Right ventricle myocardium inferior (tissue), 1 donor: ENCODE measurements around the gene TBCA. TPM values are rescaled to one million over a fixed set of nuclear protein-coding genes. Genes with fewer than 3 reads are reported as not detected.
A peak's percentile ranks its signal among the peaks of the same experiment; 100 is the strongest.
"Not testable (repeated sequence)": the region's sequence is repeated elsewhere in the genome, so short reads cannot be mapped to it uniquely, and the experiment has no call there.

Experiments
- ATAC-seq: fragments of 200-7000 bp; cut with Tn5 transposase; one replicate; pipeline ENCODE4 v1.9.1; 2020; ENCODE audit warnings: mild to moderate bottlenecking, moderate library complexity
- DNase-seq: peaks from one replicate; pipeline ENCODE4 v3.0.0; 2021; ENCODE audit errors: missing footprints
- intact Hi-C: fragments of 100-400 bp; cut with DNase I; formaldehyde crosslinking; loops from one replicate; pipeline ENCODE4 v1.11.0; 2022
- total RNA-seq: library from RNA; stranded (reverse); fragmentation: NEBNext Ultra II Directional; extraction: Animal tissue kit (Norgen Biotek cat#: 25700); gene quantifications from one replicate; pipeline ENCODE4 v1.2.1, GENCODE V29; 2021
- donor health status: DM: no; HTN: yes; CAD: no; lungs with severe emphysema.

The TBCA gene
- total RNA-seq, 1 donor from 2014 or later = 122 TPM

DNA sequence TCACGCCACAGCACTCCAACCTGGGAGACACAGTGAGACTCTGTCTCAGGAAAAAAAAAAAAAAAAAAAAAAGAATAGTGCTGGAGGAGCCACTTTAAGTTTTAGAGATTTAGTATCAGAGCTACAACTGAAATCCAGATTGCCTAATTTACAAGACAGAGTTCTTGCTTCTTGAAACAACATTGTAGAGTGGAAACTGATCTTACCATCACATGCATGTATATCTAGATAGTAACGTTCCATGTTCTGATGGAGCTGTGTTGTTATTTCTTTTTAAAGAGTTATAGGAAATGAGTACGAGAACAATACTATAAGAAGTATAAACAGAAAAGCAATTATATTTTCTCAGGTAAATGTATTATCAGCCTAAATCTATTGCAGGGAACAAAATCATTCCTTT, 48.9 kb downstream of the TBCA start:
- no peak for DNase-seq
- intact Hi-C loops = no loop called here

DNA sequence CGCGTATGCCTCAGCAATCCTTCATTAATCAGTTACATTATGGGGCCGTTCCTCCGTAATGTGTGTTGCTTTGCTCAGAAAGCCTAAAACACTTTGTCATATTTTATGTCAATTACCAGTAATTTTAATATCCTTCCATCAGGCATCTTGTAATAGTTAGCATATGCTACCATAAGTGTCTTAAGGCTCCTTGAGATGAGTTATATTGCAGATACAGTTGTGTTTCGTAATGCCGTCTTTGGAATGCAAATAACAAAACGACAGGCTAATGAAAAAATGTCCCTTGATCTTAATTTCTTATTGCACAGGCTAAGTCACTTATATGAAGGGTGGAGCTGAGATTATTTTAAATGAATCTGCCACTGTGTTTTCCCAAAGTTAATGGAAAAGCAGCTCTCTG, 50.5 kb downstream of the TBCA start:
- intact Hi-C loops = no loop called here
- DNase-seq (no peak), ATAC-seq (no peak)

More for the DNA sequence above, 48.9 kb downstream of the TBCA start:
- no peak for ATAC-seq

DNA sequence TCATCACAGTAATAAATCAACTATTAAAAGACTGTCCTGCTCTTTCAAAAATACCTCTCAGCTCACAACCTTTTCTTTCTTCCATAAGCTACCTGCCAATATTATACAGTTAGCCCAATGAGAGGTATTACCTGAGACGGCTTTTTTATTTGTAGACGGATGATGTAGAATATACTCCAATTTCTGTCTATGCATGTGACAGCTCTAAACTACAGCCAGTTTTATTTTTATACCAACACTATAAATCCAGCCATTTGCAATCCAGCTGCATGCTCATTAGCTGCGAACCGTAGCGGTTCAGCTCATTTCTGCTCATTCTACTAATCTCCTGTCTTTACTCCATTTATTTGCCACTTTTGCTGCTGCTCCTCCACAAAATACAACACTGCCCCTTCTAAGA, 51.2 kb downstream of the TBCA start:
- intact Hi-C loops = no loop called here
- no peak for ATAC-seq

GRCh38 chr5:77719666-77720363, 56.3 kb downstream of the TBCA start:
- no peak for DNase-seq
- no peak for ATAC-seq
- intact Hi-C loops = no loop called here

More for the DNA sequence above, 51.2 kb downstream of the TBCA start:
- no peak for DNase-seq

- DNase-seq (no peak), ATAC-seq (no peak)
- intact Hi-C loops = no loop called here
Observed at GRCh38 chr5:77718934-77719610, 57.1 kb downstream of the TBCA start.

DNA sequence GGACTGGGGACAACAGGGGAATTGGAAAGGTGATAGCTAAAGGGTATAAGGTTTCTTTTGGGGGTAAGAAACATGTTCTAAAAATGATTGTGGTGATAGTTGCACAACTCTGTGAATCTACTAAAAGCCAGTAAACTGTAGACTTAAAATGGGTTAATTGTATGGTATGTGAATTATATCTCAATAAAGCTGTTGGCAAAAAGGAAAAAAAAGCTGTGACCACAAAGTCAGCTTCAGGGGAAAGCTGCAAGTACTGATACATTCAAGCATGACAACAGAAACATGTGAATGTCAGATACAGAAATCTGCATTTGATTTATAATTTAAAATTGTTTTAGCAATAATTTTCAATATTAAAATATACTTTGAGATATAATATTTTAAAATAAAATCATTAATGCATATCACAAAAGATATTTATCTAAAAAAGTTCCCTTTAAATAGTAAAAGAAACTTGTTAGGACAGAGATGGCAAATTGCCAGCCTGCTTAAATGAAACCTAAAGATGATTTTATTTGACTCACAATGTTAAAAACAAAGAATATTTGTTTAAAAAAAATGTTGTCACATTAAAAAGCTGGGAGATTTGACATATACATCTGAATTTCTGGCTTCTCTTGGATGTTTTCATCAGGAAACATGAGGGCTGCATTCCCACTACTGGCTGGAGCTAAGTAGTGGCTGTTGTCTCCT, 66.0 kb downstream of the TBCA start:
- ATAC-seq (no peak), DNase-seq (no peak)
- intact Hi-C loops = no loop called here

- intact Hi-C loops = no loop called here
- ATAC-seq (no peak), DNase-seq (no peak)
Observed at GRCh38 chr5:77709340-77709739, 66.8 kb downstream of the TBCA start.

- intact Hi-C loops = no loop called here
- ATAC-seq = no peak
- DNase-seq = no peak
Observed at GRCh38 chr5:77707791-77708190, 68.3 kb downstream of the TBCA start.

- DNase-seq, intact Hi-C loops, ATAC-seq: not testable (repeated sequence)
Observed at GRCh38 chr5:77699569-77699968, 76.6 kb downstream of the TBCA start.

DNA sequence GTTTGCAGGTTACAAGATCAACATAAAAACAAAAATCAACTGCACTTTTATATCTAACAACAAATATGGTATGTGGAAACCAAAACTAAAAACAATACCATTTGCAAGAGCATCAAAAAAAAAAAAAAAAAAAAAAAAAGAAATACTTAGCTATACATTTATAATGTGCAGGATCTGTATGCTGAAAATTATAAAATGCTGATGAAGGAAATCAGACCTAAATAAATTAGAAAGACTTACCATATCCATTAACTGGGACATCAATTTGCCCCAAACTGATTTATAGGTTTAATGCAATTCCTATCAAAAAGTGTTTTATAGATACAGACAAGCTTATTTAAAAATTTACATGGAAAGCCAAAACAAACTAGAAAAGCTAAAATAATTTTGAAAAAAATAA, 77.2 kb downstream of the TBCA start:
- ATAC-seq = no peak
- intact Hi-C loops = no loop called here
- DNase-seq = no peak

- DNase-seq = no peak
- ATAC-seq = no peak
- intact Hi-C loops = no loop called here
Observed at GRCh38 chr5:77697692-77698091, 78.4 kb downstream of the TBCA start.

- intact Hi-C loops = no loop called here
- DNase-seq = no peak
- ATAC-seq = no peak
Observed at GRCh38 chr5:77696120-77696519, 80.0 kb downstream of the TBCA start.

DNA sequence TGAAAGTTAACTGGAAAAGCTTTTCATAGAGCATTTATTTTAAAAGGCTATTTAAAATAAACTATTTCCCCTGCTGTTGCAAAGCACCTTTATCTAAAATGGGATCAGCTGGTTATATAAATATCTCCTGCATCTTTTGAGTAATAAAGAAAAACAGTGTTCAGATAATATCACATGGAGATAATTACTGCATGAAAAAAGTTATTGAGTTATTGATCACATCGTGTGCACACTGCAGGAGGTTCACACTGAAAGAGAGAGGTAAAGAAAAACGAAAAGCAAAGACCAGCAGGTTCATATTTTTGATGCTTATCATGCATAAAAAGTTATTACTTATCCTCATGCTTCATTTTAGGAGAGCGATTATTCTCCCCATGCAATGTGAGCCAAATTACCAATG, 82.2 kb downstream of the TBCA start:
- intact Hi-C loops = no loop called here

GRCh38 chr5:77683171-77683732, 92.9 kb downstream of the TBCA start:
- no peak for ATAC-seq
- no peak for DNase-seq
- intact Hi-C loops = no loop called here

More for the DNA sequence above, 82.2 kb downstream of the TBCA start:
- DNase-seq (no peak), ATAC-seq (no peak)

- ATAC-seq (no peak), DNase-seq (no peak)
- intact Hi-C loops = no loop called here
Observed at GRCh38 chr5:77670526-77670925, 105.6 kb downstream of the TBCA start.

- DNase-seq (no peak), ATAC-seq (no peak)
- intact Hi-C loops = no loop called here
Observed at GRCh38 chr5:77669677-77670076, 106.5 kb downstream of the TBCA start.

- ATAC-seq = peak; percentile 69
- intact Hi-C loops = no loop called here
- no peak for DNase-seq
Observed at GRCh38 chr5:77663090-77663863, 112.9 kb downstream of the TBCA start.

- ATAC-seq (no peak), DNase-seq (no peak)
- intact Hi-C loops = no loop called here
Observed at GRCh38 chr5:77662635-77663034, 113.5 kb downstream of the TBCA start.

DNA sequence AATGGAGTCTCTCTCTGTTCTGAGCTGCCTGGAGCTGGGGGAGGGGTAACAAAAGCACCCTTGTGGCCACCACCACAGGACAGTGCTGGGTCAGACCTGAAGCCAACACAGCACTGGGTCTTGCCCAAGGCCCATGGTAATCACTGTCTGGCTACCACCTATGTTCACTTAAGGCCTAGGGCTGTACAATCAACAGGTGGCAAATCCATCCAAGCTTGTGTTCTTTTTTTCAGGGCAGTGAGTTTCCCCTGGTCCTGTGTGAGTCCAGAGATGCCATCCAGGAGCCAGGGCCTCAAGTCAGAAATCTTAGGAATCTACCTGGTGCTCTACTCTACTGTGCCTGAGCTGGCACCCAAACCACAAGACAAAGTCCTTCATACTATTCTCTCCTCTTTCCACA, 117.5 kb downstream of the TBCA start:
- DNase-seq = no peak
- intact Hi-C loops = no loop called here
- no peak for ATAC-seq
